GM18907 (cell line): Measurements from ENCODE around the gene ICAM5.

Experiments used
- ATAC-seq: cut with Tn5 transposase; IDR thresholded peaks from one replicate; pipeline ENCODE4 v1.9.1; 2021; ENCODE audit warnings: mild to moderate bottlenecking, moderate library complexity; ENCODE audit not compliant: unreplicated experiment

Gene ICAM5

GRCh38 chr19:10339977-10340376 is 50.2 kb downstream of the ICAM5 start:
- ATAC-seq, result no peak

GRCh38 chr19:10343495-10343894 is 53.7 kb downstream of the ICAM5 start:
- no peak for ATAC-seq

- no peak for ATAC-seq
Observed at GRCh38 chr19:10344780-10345179, 55.0 kb downstream of the ICAM5 start.
